Fibroblast of lung (primary cell): ENCODE results near the gene ST8SIA6. TPM values are rescaled to one million over a fixed set of nuclear protein-coding genes. Genes with fewer than 3 reads are reported as not detected.
A peak's percentile ranks its signal among the peaks of the same experiment; 100 is the strongest.

ENCODE experiments used
- DNase-seq, 2 donors: peaks; one replicate each; pipeline versions ENCODE4 v3.0.0 to v3.0.0-alpha.2; 2010; ENCODE audit warnings: low read depth in 2 of 2
- H2AFZ ChIP-seq: 2 replicates; pipeline ENCODE4 v1.5.1; 2012; ENCODE audit warnings: low read length, control low read depth, inconsistent platforms
- H3K27ac ChIP-seq: 2 replicates; pipeline ENCODE4 v1.5.1; 2011; ENCODE audit warnings: low read length, control low read depth; ENCODE audit not compliant: insufficient read depth
- H3K27me3 ChIP-seq: 2 replicates; pipeline ENCODE4 v1.5.1; 2011; ENCODE audit warnings: mild to moderate bottlenecking, low read length; ENCODE audit not compliant: control insufficient read depth, insufficient read depth
- H3K36me3 ChIP-seq: 2 replicates; pipeline ENCODE4 v1.5.1; 2011; ENCODE audit warnings: low read length; ENCODE audit not compliant: control insufficient read depth, insufficient read depth
- H3K4me1 ChIP-seq: 2 replicates; pipeline ENCODE4 v1.5.1; 2011; ENCODE audit warnings: low read length; ENCODE audit not compliant: control insufficient read depth, insufficient read depth; ENCODE audit errors: extremely low read depth
- H3K4me2 ChIP-seq: 2 replicates; pipeline ENCODE4 v1.5.1; 2011; ENCODE audit warnings: low read length, control low read depth; ENCODE audit not compliant: insufficient read depth; ENCODE audit errors: extremely low read depth
- H3K4me3 ChIP-seq, 4 experiments: fragments of 200-600 bp in 1 of 4; sonication (generic) in 1 of 4; replicated peaks in 1 of 4; 2 replicates each; pipeline ENCODE4 v1.5.1; 2011 to 2016; ENCODE audit warnings: low read length in 4 of 4, low read depth in 3 of 4, mild to moderate bottlenecking in 3 of 4, control low read depth in 2 of 4, inconsistent platforms in 1 of 4, mixed read lengths in 1 of 4; ENCODE audit not compliant: insufficient read depth in 1 of 4; ENCODE audit errors: control extremely low read depth in 1 of 4
- H3K79me2 ChIP-seq: 2 replicates; pipeline ENCODE4 v1.5.1; 2012; ENCODE audit warnings: mild to moderate bottlenecking, low read length, inconsistent platforms; ENCODE audit not compliant: control insufficient read depth, insufficient read depth
- H3K9ac ChIP-seq: 2 replicates; pipeline ENCODE4 v1.5.1; 2011; ENCODE audit warnings: mild to moderate bottlenecking, low read length, control low read depth; ENCODE audit not compliant: insufficient read depth
- H3K9me3 ChIP-seq: 2 replicates; pipeline ENCODE4 v1.5.1; 2012; ENCODE audit warnings: low read depth, low read length; ENCODE audit not compliant: control insufficient read depth, insufficient read depth
- H4K20me1 ChIP-seq: 2 replicates; pipeline ENCODE4 v1.5.1; 2011; ENCODE audit warnings: low read length; ENCODE audit not compliant: control insufficient read depth, insufficient read depth; ENCODE audit errors: extremely low read depth
- CTCF ChIP-seq, 2 donors: IDR thresholded peaks in 1 of 2; conservative IDR thresholded peaks in 1 of 2; 1 replicate in 1 of 2; 2 replicates in 1 of 2; pipeline ENCODE4 v1.5.1; 2011 to 2012; ENCODE audit warnings: low read length in 2 of 2, control low read depth in 1 of 2, inconsistent platforms in 1 of 2, low read depth in 1 of 2, mild to moderate bottlenecking in 1 of 2
- EZH2 ChIP-seq: IDR thresholded peaks from 2 replicates; pipeline ENCODE4 v1.5.1; 2012; ENCODE audit warnings: low read length, control low read depth, mild to moderate bottlenecking; ENCODE audit errors: missing control alignments
- polyA plus RNA-seq, 2 donors: library from polyadenylated mRNA; depleted of rRNA in 1 of 2; stranded (reverse) in 1 of 2; unstranded in 1 of 2; fragments of >200 nt; gene quantifications; 2 replicates each; pipeline ENCODE4 v1.2.1, GENCODE V29; 2011 to 2012; ENCODE audit warnings: missing spikeins in 1 of 2
- total RNA-seq: library from RNA; depleted of rRNA; stranded (reverse); fragments of >200 nt; gene quantifications from 2 replicates; pipeline ENCODE4 v1.2.1, GENCODE V29; 2014

ST8SIA6 gene
- total and polyA plus RNA-seq, 2 donors (not counting 1 experiment from before 2014, with no cell fraction given): under 0.01 to 0.05 TPM

- no peaks in the 10 kb centered on the region for H4K20me1 ChIP-seq
- DNase-seq: no peak
Observed at GRCh38 chr10:17423632-17424186, 30.7 kb downstream of the ST8SIA6 start.

DNA sequence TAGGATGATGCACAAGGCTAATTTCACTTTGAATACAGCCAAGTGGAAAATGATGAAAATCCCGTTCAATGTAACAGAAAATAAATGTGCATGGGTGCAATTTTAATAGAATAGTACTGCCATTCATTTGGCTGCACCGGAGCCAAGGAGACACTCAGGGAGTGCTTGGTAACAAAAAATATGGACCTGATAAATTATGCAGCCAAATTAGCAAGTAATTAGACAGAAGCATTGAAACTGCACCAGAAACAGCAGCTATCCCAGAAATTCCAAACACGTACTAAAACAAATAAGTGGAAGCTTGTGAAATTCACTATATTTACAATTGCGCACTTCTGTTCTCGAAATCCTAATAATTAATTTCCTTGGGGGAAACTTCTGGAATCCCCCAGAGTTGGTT lies 31.5 kb downstream of the ST8SIA6 start:
- Histone ChIP-seq H3K9me3 (no peaks in the 10 kb centered on the region), H3K36me3 (no peaks in the 10 kb centered on the region), H3K27ac (no peak overlapping the region), H3K4me3 (no peak overlapping the region), H3K4me2 (no peak overlapping the region), H4K20me1 (no peaks in the 10 kb centered on the region), H3K4me1 (no peaks in the 10 kb centered on the region), H3K79me2 (no peaks in the 10 kb centered on the region), H3K9ac (no peak overlapping the region), H2AFZ (no peak overlapping the region), H3K27me3 (peaks cover 15% of the 10 kb centered on the region)
- no peak for DNase-seq
- TF ChIP-seq CTCF (conservative IDR thresholded peaks at IDR 0.05 in 1 of 2, IDR thresholded peaks at IDR 0.05 in 1 of 2; ENCODE audit: low read depth in 1 of 2, low read length in 2 of 2): no peak
- TF ChIP-seq EZH2: no peak

More at GRCh38 chr10:17423632-17424186, 30.7 kb downstream of the ST8SIA6 start:
- Histone ChIP-seq H3K27ac (no peak overlapping the region), H3K27me3 (peaks cover 12% of the 10 kb centered on the region), H3K9me3 (no peaks in the 10 kb centered on the region), H3K79me2 (no peaks in the 10 kb centered on the region), H3K4me2 (no peak overlapping the region), H3K4me1 (no peaks in the 10 kb centered on the region), H2AFZ (no peak overlapping the region), H3K9ac (no peak overlapping the region), H3K36me3 (no peaks in the 10 kb centered on the region), H3K4me3 (no peak overlapping the region)
- TF ChIP-seq EZH2: no peak
- TF ChIP-seq CTCF (conservative IDR thresholded peaks at IDR 0.05 in 1 of 2, IDR thresholded peaks at IDR 0.05 in 1 of 2; ENCODE audit: low read depth in 1 of 2, low read length in 2 of 2): no peak

DNA sequence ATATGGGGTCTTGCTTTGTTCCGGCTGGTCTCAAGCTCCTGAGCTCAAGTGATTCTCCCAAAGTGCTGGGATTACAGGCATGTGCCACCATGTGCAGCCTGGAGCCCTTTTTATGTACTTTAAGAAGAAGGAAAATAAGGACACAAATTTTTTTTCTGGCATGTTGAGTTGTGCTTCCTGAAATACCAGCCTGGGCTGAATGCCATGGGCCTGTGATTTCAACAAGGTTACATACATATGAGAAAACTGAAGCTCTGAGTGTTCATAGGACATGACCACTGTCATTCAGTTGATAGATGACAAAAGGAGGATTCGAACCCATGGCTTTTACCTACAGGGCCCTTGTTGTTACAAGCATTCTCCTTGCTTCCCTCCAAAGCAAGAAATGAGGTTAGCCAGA lies 36.1 kb downstream of the ST8SIA6 start:
- peak in 1 of 2 donors; percentile 23 for DNase-seq

More for the DNA sequence above, 36.1 kb downstream of the ST8SIA6 start:
- H3K79me2 ChIP-seq: no peaks in the 10 kb centered on the region
- no peak for TF ChIP-seq EZH2
- TF ChIP-seq CTCF (conservative IDR thresholded peaks at IDR 0.05 in 1 of 2, IDR thresholded peaks at IDR 0.05 in 1 of 2; ENCODE audit: low read depth in 1 of 2, low read length in 2 of 2): no peak
- H3K4me1 ChIP-seq: no peaks in the 10 kb centered on the region
- no peaks in the 10 kb centered on the region for H4K20me1 ChIP-seq
- H3K9ac ChIP-seq: no peak overlapping the region
- no peak overlapping the region for H3K27ac ChIP-seq
- no peak overlapping the region for H3K4me3 ChIP-seq
- H3K9me3 ChIP-seq: no peaks in the 10 kb centered on the region
- no peak overlapping the region for H3K4me2 ChIP-seq
- H2AFZ ChIP-seq: no peak overlapping the region
- no peaks in the 10 kb centered on the region for H3K36me3 ChIP-seq
- peaks cover 10% of the 10 kb centered on the region for H3K27me3 ChIP-seq
